ENCODE measurements around the gene OR2V2.

DNA sequence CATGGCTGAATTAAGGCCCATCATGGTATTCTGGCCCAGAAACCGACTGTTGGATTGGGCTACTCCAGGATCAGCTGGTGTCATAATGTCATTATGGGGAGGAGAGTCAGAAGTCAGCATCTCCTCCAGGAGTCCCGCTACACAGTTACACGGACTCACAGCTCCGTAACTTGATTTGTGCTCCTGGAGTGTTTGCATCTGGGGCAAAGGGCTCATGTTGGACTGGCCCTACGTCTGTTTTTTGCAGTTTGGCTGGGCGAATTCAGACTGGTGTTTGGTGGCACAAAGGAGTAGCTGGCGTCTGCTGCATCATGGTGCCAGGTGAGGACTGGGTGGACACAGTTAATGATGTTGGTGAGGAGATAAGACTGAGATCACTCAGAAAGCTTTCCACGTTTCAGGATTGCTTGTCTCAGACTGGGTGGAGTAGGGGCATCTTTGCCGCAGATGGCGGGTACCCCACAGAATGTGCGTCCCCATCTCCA is 47.7 kb upstream of the OR2V2 start:
- TF ChIP-seq POLR2AphosphoS5 (IDR thresholded peaks at IDR 0.05; ENCODE audit: low read depth, low read length) (no peak), FOXJ3 (CRISPR knock-in tag; IDR thresholded peaks at IDR 0.05) (no peak), TCF12 (IDR thresholded peaks at IDR 0.05) (no peak), NFIC (IDR thresholded peaks at IDR 0.05; ENCODE audit: borderline replicate concordance) (no peak), RAD21 (IDR thresholded peaks at IDR 0.05; ENCODE audit: low read length) (no peak), JUND (IDR thresholded peaks at IDR 0.05) (no peak)
- TF ChIP-seq, protein P1, sequence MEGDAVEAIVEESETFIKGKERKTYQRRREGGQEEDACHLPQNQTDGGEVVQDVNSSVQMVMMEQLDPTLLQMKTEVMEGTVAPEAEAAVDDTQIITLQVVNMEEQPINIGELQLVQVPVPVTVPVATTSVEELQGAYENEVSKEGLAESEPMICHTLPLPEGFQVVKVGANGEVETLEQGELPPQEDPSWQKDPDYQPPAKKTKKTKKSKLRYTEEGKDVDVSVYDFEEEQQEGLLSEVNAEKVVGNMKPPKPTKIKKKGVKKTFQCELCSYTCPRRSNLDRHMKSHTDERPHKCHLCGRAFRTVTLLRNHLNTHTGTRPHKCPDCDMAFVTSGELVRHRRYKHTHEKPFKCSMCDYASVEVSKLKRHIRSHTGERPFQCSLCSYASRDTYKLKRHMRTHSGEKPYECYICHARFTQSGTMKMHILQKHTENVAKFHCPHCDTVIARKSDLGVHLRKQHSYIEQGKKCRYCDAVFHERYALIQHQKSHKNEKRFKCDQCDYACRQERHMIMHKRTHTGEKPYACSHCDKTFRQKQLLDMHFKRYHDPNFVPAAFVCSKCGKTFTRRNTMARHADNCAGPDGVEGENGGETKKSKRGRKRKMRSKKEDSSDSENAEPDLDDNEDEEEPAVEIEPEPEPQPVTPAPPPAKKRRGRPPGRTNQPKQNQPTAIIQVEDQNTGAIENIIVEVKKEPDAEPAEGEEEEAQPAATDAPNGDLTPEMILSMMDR (IDR thresholded peaks at IDR 0.05): no peak
- TF ChIP-seq, protein P2, sequence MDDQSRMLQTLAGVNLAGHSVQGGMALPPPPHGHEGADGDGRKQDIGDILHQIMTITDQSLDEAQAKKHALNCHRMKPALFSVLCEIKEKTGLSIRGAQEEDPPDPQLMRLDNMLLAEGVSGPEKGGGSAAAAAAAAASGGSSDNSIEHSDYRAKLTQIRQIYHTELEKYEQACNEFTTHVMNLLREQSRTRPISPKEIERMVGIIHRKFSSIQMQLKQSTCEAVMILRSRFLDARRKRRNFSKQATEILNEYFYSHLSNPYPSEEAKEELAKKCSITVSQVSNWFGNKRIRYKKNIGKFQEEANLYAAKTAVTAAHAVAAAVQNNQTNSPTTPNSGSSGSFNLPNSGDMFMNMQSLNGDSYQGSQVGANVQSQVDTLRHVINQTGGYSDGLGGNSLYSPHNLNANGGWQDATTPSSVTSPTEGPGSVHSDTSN (IDR thresholded peaks at IDR 0.05): no peak
- TF ChIP-seq, protein P3, sequence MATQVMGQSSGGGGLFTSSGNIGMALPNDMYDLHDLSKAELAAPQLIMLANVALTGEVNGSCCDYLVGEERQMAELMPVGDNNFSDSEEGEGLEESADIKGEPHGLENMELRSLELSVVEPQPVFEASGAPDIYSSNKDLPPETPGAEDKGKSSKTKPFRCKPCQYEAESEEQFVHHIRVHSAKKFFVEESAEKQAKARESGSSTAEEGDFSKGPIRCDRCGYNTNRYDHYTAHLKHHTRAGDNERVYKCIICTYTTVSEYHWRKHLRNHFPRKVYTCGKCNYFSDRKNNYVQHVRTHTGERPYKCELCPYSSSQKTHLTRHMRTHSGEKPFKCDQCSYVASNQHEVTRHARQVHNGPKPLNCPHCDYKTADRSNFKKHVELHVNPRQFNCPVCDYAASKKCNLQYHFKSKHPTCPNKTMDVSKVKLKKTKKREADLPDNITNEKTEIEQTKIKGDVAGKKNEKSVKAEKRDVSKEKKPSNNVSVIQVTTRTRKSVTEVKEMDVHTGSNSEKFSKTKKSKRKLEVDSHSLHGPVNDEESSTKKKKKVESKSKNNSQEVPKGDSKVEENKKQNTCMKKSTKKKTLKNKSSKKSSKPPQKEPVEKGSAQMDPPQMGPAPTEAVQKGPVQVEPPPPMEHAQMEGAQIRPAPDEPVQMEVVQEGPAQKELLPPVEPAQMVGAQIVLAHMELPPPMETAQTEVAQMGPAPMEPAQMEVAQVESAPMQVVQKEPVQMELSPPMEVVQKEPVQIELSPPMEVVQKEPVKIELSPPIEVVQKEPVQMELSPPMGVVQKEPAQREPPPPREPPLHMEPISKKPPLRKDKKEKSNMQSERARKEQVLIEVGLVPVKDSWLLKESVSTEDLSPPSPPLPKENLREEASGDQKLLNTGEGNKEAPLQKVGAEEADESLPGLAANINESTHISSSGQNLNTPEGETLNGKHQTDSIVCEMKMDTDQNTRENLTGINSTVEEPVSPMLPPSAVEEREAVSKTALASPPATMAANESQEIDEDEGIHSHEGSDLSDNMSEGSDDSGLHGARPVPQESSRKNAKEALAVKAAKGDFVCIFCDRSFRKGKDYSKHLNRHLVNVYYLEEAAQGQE (IDR thresholded peaks at IDR 0.05; ENCODE audit: low read depth, low read length): no peak

Data from SK-N-SH (cell line).